HPDE6-E6E7 (cell line): ENCODE measurements around the gene PITPNM3.
"Not testable (repeated sequence)": the region's sequence is repeated elsewhere in the genome, so short reads cannot be mapped to it uniquely, and the experiment has no call there.

Experiments
- DNase-seq: peaks from one replicate; pipeline ENCODE4 v3.0.0; 2011; ENCODE audit warnings: missing footprints; ENCODE audit errors: extremely low spot score

The PITPNM3 gene

DNA sequence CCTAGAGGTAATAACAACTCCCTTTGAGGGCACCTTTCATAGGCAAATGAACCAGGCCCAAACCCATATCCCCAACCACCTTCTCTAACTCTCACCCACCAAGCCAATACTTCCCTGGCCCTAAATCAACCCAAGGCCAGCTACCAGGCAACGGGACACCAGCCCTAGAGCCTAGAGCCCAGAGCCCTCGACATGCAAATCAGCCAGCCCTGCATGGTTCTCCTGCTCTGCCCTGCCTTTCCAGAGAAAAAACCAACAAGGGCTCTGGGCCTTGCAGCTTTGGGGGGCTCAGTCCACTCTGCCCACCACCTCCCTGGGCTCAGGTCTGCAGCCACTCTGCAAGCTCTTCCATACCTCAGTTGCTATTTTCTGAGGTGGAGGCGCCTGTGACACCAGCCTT lies 55.0 kb downstream of the PITPNM3 start:
- no peak for DNase-seq

GRCh38 chr17:6498901-6499540 lies 57.3 kb downstream of the PITPNM3 start:
- no peak for DNase-seq

DNA sequence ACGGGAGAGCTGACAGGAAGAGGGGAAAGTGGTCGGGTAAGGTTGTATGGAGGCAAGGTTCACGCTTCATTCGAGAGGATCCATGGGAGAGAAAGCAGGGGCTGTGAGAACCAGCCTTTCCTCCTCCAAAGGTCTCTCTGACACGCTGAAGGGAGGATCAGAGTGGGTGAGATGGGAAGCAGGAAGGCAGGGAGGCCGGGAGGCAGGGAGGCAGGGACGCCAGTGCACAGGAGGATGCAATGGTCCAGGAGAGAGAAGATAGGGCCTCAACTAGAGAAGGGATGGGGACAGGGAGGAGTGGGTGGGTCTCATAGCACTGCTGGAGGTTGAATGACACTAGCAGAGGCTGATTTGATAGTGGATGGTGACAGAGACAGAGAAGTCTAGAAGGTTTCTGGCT lies 58.0 kb downstream of the PITPNM3 start:
- no peak for DNase-seq

DNA sequence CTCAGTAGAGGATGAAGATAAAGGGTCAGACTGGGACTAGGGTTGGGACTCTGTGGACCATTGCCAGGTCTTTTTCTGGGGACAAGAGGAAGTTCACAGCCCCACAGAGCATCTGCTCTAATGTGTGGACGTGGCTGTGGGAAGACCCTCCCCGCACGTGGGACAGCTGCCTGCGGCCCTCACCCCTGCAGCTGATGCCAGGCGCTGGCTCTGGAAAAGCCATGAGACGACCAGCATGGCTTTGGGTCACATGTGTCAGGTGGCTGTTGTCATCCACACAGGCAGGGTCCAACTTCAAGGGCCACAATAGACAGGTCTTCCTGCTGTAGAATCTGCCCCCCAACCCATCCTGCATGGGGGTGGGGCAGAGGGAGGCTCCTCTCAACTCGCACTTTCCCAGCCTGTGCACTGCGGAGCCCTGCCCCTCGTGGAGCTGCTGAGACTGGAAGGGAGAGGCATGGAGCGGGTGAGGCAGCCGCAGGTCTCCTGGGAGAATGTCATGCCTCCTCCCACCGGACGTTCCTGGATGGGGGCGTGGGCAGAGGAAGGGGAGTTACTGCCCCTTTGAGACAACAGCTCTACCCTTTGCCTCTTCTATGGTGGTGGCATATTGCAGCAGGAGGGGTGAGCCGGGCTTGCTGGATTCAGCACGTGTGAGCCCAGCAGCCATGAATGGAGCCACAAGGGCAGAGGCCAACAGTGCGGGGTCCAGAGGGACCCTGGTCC lies 58.7 kb downstream of the PITPNM3 start:
- DNase-seq: no peak

DNA sequence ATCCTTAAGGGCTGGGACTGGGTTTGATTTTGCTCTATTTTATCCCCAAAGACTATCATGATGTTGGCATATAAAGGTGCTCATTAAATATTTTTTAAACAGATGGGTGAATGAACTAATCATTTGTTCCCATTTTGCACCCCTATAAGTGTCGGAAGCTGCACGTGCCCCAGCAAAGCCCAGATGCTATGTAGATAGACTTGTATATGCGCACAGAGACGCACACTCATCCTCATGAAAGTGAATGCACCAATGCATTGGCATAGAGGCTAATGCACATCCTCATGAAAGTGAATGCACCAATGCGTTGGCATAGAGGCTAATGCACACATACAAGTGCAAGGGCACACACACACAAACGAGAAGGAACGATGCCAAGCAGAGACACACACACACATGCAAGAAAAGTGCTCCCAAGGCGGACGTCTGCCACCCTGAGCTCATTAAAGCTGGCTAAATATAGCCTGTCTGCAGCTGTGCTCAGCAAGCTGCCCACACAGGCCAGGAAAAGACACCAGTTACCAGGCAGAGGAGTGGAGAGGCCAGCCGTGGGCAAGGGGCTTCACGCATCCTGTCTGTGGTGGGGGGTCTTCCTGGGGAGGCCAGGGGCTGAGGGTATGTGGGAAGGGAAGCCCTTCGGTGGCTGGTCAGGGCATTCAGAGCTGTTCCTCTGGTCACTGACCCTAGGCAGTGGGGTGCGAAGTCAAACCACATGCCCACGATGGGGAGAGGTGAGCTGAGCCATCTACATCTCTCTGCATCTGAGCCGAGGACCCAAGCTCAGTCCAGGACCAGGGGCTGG lies 59.5 kb downstream of the PITPNM3 start:
- no peak for DNase-seq

DNA sequence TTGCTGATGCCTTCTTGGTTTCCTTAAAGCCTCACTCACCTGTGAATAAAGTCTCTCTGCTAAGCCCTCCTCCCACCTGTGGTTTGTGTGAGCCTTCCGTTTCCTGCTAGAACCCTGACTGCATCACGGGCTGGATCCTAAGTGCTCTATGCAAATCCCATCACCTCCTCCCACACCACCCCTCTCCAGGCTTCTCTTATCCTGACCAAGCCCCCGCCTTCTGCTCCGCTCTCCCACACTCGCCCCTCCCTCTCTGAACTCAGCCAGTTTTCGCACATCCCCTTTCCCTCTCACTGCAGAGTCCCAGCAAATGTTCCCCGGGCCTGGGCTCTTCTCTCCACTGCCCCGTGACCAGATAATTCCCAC lies 60.3 kb downstream of the PITPNM3 start:
- no peak for DNase-seq

DNA sequence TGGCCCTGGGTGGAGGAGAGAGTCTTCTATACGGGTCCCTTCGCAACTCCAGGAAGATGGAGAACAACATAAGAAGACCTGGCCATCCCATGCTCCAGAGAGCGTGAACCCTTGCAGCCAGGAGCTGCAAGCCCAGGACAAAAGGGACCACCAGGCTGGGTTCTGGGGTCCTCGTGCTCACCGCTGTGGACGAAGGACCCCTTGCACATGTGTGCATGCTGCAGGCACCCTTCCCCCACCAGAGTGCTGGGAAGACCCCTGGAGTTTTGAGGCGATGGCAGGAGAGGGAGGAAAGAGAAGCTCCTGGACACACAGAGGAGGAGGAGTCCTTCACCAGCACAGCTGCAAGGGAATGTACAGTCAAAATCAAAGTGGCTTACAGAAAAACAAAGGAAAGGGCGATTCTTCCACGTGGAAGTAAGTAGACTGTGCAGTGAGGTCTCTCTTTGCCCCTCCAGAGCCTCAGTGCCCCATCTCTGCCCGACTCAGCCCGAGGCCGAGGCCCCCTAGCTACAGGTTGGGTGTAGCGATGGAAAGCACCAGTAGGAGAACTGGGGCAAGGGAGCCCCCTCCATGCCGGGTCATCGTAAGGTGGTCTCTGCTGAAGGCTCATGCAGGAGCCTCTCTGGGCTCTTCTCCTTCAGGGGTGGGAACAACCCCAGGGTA lies 60.8 kb downstream of the PITPNM3 start:
- DNase-seq: no peak

GRCh38 chr17:6494239-6494941 lies 62.0 kb downstream of the PITPNM3 start:
- no peak for DNase-seq

DNA sequence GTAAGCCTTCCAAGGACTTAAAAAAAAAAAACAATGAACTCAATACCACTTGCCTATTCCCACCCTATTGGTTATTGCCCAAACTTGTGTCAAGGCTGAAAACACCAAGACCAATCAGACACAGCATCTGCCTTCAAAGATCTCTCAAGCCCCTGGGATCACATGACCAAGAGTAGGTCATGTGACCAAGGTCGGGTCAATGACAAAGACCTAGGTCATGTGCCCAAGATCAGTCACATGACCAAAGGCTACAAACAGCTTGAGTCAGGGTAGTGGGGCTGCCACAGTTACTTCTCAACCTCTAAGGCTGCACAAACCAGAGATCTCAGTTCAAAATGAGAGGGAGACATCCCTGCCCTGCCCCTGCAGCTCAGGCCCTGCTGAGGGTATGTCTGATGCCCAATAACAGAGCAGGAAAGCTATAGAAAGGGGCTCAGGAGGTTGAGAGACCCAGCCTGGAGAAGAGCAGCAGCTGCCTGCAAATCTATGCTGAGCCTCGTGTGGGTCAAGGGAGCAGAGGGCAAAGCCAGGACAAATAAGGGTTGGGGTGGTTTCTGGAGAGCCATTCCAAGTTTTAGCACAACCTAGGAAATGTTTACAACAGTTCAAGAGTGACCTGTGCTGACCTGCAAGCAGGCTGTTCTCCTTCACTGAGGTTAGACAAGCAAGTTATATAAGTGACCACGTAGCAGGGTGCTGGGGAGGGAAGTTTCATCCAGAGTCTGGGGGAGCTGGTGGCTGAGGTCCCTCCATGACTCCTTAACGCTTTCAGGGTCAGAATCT lies 63.3 kb downstream of the PITPNM3 start:
- no peak for DNase-seq

DNA sequence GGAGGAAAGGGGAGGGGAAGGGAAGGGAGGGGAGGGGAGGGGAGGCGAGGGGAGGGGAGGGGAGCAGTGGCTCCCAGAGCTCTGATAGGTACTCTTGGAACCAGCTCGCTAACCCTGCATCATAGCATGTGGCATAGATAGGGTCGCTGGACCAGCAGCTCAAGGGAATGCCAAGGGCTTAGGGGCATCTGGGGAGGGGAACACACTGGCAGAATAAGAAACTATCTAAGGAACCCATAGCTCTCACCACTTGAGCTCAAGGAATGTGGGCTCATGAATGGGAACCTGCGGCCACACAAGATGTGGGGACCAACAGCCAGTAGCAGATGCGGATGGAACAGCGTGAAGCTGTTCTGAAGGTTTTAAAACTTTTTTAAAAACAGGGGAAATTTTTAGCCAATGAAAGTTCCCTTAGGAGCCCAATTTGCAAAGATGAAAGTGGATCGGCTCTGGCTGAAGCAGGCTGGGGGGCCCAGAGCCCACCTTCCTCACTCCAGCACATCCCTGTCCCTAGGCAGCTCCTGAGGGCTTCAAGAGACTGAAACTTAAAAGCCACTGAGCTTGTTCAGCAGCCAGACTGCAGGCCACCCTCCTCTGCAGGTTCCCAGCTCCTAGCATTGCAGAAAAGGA lies 65.2 kb downstream of the PITPNM3 start:
- no peak for DNase-seq

DNA sequence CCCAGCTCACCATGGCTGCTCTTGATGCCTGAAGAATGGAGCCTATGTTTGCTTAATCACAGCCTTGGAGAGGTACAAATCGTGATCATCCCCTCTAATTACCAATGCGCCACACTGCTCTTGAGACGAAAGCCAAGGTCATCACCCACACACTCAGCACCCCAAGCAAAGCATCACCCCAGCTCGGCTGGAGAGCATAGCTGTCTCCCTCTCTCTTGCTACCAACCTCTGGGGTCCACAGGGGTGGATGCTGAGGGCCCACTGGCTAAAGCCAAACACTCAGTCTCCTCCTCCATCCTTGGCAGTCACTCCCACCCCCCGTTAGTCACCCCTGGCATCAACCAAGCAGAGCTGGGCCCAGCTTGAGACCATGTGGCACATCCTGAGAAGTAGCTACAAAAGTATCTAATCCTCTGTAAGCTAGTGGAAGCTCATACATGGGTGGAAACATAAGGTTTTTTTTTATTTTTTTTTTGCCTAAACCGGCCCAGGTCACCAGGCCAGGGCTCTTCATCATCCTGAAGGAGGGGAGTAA lies 67.3 kb downstream of the PITPNM3 start:
- DNase-seq: no peak

DNA sequence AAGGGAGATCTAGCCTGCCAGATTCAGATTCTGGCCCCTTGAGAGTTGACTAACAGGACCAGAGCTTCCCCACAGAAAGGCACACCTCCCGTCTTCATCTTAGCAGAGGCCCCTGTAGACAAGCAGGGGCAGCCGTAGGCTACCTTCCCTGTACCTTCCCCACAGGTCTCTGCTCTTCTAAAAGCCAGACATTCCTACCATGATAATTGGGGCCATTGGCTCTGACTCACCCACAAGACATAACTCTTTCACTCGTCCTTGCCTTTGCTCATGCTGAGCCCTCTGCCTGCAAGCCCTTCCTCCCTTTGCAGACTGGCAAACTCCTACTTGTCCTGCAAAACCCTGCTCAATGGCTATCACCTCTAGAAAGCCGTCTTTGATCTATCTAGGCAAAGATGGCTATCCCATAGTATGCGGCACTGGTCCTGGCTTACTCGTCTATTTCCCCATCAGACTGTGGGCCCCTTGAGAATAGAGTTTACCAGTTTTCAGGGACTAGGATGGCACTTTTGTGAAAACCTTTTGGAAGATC lies 68.3 kb downstream of the PITPNM3 start:
- no peak for DNase-seq

GRCh38 chr17:6487251-6488007 lies 68.9 kb downstream of the PITPNM3 start:
- no peak for DNase-seq

DNA sequence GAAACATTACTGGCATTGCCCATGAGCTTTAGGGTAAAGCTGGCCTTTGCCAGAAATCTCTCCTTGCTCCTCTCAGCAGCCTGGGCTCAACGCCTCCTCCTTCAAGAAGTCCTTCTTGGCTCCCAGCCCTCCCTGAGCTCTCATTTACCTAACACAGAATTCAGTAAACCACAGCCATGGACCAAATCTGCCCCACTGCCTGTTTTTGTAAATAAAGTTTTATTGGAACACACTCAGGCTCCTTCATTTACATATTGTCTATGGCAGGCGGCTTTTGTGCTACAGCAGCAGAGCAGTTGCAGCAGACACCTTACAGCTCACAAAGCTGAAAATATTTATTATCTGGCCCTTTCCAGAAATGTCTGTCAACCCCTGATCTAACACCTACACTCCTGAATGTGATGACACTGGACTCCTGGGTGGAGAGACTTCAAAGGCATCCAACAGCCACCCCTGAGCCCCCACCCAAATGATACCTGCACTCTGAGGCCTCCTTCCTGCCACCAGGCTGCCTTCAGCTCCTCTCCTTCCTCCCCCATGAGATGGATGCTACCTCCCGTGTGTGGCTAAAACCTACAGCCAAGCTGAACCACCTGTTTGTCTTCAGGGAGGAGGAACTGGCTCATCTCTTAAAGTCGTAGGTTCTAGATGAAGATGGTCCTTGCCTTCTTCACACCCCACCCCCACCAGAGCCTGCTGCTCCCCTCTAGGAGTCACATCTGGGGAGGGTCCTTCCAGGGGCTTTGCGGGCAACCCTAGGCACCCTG lies 70.5 kb downstream of the PITPNM3 start:
- no peak for DNase-seq

GRCh38 chr17:6483507-6483906 lies 72.8 kb downstream of the PITPNM3 start:
- no peak for DNase-seq

GRCh38 chr17:6482796-6483195 lies 73.6 kb downstream of the PITPNM3 start:
- DNase-seq: not testable (repeated sequence)

DNA sequence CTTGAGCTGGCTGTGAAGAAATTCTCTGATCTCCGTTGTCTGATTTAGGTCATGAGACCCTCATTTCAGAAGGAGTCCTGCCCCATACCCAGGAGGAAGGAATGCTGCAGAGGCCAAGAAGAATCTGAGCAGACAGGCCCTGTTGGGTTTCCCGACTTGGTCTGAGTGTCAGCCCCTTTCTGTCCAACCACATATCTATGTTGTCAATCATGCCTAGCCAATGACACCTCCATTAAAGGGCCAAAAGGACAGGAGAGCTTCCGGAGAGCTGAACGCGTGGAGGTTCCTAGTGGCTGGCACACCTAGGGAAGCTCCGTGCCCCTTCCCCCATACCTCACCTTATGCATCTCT lies 74.3 kb downstream of the PITPNM3 start:
- no peak for DNase-seq

GRCh38 chr17:6480303-6480675 lies 76.1 kb downstream of the PITPNM3 start:
- no peak for DNase-seq
